Left ventricle myocardium inferior (tissue), 1 donor: ENCODE results near the gene MAPKAPK5. TPM values are rescaled to one million over a fixed set of nuclear protein-coding genes. Genes with fewer than 3 reads are reported as not detected.

Source experiments
- DNase-seq: peaks from one replicate; pipeline ENCODE4 v3.0.0-alpha.2; 2020
- H3K27ac ChIP-seq: fragments of 200-600 bp; replicated peaks from 2 replicates; pipeline ENCODE4 v1.8.0; 2021
- H3K27me3 ChIP-seq: fragments of 200-600 bp; 2 replicates; pipeline ENCODE4 v1.8.0; 2021; ENCODE audit warnings: low read depth
- H3K36me3 ChIP-seq: fragments of 200-600 bp; 2 replicates; pipeline ENCODE4 v1.8.0; 2021
- H3K4me1 ChIP-seq: fragments of 200-600 bp; 2 replicates; pipeline ENCODE4 v1.8.0; 2021
- H3K4me3 ChIP-seq: fragments of 200-600 bp; 2 replicates; pipeline ENCODE4 v1.8.0; 2021; ENCODE audit warnings: mild to moderate bottlenecking, moderate library complexity
- H3K9me3 ChIP-seq: fragments of 200-600 bp; replicated peaks from 2 replicates; pipeline ENCODE4 v1.8.0; 2021
- CTCF ChIP-seq: fragments of 200-600 bp; IDR thresholded peaks from 2 replicates; pipeline ENCODE4 v1.8.0; 2021; ENCODE audit warnings: antibody characterized with exemption, mild to moderate bottlenecking, borderline replicate concordance
- intact Hi-C: fragments of 100-400 bp; cut with micrococcal nuclease; formaldehyde crosslinking; loops from one replicate; pipeline ENCODE4 v1.11.0; 2022
- total RNA-seq: library from RNA; stranded (reverse); fragmentation: NEBNext Ultra II Directional; extraction: Animal tissue kit (Norgen Biotek cat#: 25700); gene quantifications from one replicate; pipeline ENCODE4 v1.2.1, GENCODE V29; 2021
- donor health status: DM: no; HTN: yes; CAD: no; lungs with severe emphysema.

Gene MAPKAPK5
- total RNA-seq, 1 donor from 2014 or later = 26.2 TPM

DNA sequence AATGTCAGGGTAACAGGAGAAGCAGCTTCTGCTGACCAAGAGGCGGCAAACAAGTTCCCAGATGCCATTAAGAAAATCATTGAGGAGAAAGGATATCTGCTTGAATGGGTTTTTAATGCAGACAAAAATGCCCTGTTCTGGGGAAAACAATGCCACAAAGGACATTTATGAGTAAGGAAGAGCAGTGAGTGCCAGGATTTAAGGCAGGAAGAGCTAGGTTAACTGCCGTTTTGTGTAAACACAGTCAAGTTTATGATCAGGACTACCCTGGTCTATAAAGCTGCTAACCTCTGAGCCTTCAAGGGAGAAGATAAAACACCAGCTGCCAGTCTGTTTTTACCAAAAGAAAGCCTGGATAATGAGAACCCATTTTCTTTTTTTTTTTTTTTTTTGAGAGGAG, 8.5 kb downstream of the MAPKAPK5 start:
- no peak overlapping the region for H3K27ac ChIP-seq
- no peak for DNase-seq
- TF ChIP-seq CTCF = no peak
- H3K36me3 ChIP-seq = peaks cover 18% of the 10 kb centered on the region
- H3K4me3 ChIP-seq = no peak overlapping the region
- peaks cover 7% of the 10 kb centered on the region for H3K9me3 ChIP-seq
- H3K27me3 ChIP-seq = no peaks in the 10 kb centered on the region
- intact Hi-C loops = no loop called here
- H3K4me1 ChIP-seq = peaks cover 14% of the 10 kb centered on the region

DNA sequence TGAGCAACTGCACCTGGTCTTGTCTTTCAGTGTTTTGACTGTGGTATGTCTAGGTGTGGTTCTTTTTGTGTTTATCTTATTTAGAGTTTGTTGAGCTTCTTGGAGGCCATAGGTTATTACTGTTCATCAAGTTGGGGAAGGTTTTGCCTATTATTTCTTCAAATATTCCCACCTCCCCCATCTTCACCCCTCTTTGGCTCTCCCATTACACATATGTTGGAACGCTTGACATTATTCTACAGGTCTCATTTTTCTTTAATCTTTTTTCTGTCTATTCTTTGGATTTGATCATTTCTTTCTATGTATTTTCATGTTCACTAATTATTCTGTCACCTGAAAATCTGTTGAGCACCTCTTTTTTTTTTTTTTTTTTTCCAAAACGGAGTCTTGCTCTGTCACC, 16.2 kb downstream of the MAPKAPK5 start:
- Histone ChIP-seq H3K9me3 (no peaks in the 10 kb centered on the region), H3K4me1 (no peaks in the 10 kb centered on the region), H3K36me3 (no peaks in the 10 kb centered on the region), H3K27ac (no peak overlapping the region), H3K27me3 (no peaks in the 10 kb centered on the region), H3K4me3 (no peak overlapping the region)
- intact Hi-C loops = no loop called here
- TF ChIP-seq CTCF = no peak
- DNase-seq = no peak

DNA sequence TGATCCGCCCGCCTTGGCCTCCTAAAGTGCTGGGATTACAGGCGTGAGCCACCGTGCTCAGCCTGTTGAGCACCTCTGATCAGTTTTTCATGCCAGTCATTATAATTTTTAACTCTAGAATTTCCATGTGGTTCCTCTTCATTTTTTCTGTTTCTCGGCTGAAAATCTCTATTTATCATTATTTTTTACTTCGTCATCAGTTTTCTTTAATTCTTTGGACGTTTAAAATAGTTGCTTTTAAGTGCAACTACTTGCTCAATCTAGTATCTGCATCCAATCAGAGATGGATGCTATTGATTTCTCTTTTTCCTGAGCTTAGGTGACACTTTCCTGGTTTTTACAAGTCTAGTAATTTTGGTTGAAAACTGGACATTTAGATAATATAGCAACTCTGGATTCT, 16.8 kb downstream of the MAPKAPK5 start:
- no peak for TF ChIP-seq CTCF
- no peak overlapping the region for H3K27ac ChIP-seq

GRCh38 chr12:111864913-111865312, 22.9 kb downstream of the MAPKAPK5 start:
- peaks cover 37% of the 10 kb centered on the region for H3K36me3 ChIP-seq
- intact Hi-C loops = no loop called here

More for the DNA sequence above, 16.8 kb downstream of the MAPKAPK5 start:
- H3K4me1 ChIP-seq = no peaks in the 10 kb centered on the region
- no peaks in the 10 kb centered on the region for H3K9me3 ChIP-seq
- H3K4me3 ChIP-seq = no peak overlapping the region
- intact Hi-C loops = no loop called here
- no peaks in the 10 kb centered on the region for H3K36me3 ChIP-seq
- no peak for DNase-seq
- no peaks in the 10 kb centered on the region for H3K27me3 ChIP-seq

DNA sequence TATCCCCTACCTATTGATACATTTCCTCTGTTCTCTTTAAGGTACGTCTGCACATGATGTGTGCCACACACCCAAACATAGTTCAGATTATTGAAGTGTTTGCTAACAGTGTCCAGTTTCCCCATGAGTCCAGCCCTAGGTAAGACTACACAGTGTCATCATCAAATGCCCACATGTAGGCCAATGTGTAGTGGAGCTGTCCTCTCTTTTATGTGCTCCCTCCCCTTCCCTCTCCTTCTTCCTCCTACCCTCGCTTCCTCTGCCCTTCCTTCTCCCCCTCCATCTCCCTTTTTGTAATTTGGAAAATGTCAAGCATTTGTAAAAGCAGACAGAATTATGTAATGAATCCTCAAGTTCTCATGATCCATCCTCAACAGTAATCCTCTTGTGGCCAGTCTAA, 25.5 kb downstream of the MAPKAPK5 start:
- intact Hi-C loops = no loop called here
- TF ChIP-seq CTCF = no peak
- H3K27me3 ChIP-seq = no peaks in the 10 kb centered on the region
- DNase-seq = no peak
- H3K4me3 ChIP-seq = no peak overlapping the region
- no peaks in the 10 kb centered on the region for H3K4me1 ChIP-seq
- peaks cover 2% of the 10 kb centered on the region for H3K9me3 ChIP-seq
- H3K36me3 ChIP-seq = peaks cover 63% of the 10 kb centered on the region
- H3K27ac ChIP-seq = no peak overlapping the region

More at GRCh38 chr12:111864913-111865312, 22.9 kb downstream of the MAPKAPK5 start:
- Histone ChIP-seq H3K4me1 (no peaks in the 10 kb centered on the region), H3K27me3 (no peaks in the 10 kb centered on the region), H3K9me3 (no peaks in the 10 kb centered on the region), H3K4me3 (no peak overlapping the region), H3K27ac (no peak overlapping the region)
- DNase-seq = no peak
- no peak for TF ChIP-seq CTCF
